ENCODE results near the gene PRSS50. TPM values are rescaled to one million over a fixed set of nuclear protein-coding genes. Genes with fewer than 3 reads are reported as not detected.
"Not testable (repeated sequence)": the region's sequence is repeated elsewhere in the genome, so short reads cannot be mapped to it uniquely, and the experiment has no call there.

PRSS50 gene
- total RNA-seq, 1 donor from 2014 or later: not detected

- Mint-ChIP-seq H3K4me1 (ENCODE audit: low read depth) (no peaks in the 10 kb centered on the region), H3K9me3 (no peaks in the 10 kb centered on the region), H3K4me3 (ENCODE audit: low read depth) (no peak overlapping the region), H3K36me3 (ENCODE audit: low read depth) (no peaks in the 10 kb centered on the region), H3K27me3 (ENCODE audit: low read depth) (no peaks in the 10 kb centered on the region), H3K27ac (no peak overlapping the region)
- intact Hi-C loops (cut with micrococcal nuclease): no loop called here
- no peak for DNase-seq (ENCODE audit: low spot score)
These were observed 6.9 kb downstream of the PRSS50 start for GRCh38 chr3:46710671-46711295.

GRCh38 chr3:46710229-46710628, 7.4 kb downstream of the PRSS50 start:
- Mint-ChIP-seq H3K4me3 (ENCODE audit: low read depth) (no peak overlapping the region), H3K36me3 (ENCODE audit: low read depth) (no peaks in the 10 kb centered on the region), H3K27ac (no peak overlapping the region), H3K4me1 (ENCODE audit: low read depth) (no peaks in the 10 kb centered on the region), H3K27me3 (ENCODE audit: low read depth) (no peaks in the 10 kb centered on the region), H3K9me3 (no peaks in the 10 kb centered on the region)
- no peak for DNase-seq (ENCODE audit: low spot score)
- intact Hi-C loops (cut with micrococcal nuclease): no loop called here

- no peak overlapping the region for H3K4me3 Mint-ChIP-seq (ENCODE audit: low read depth)
- no peaks in the 10 kb centered on the region for H3K9me3 Mint-ChIP-seq
- no peak for DNase-seq (ENCODE audit: low spot score)
- H3K27ac Mint-ChIP-seq: no peak overlapping the region
- no peaks in the 10 kb centered on the region for H3K4me1 Mint-ChIP-seq (ENCODE audit: low read depth)
- intact Hi-C loops (cut with micrococcal nuclease): loop anchor here (5.0 kb wide), 1 partner anchor 613 kb away; no protein-coding TSS in a partner anchor
- no peaks in the 10 kb centered on the region for H3K36me3 Mint-ChIP-seq (ENCODE audit: low read depth)
- no peaks in the 10 kb centered on the region for H3K27me3 Mint-ChIP-seq (ENCODE audit: low read depth)
These were observed 7.9 kb downstream of the PRSS50 start for GRCh38 chr3:46709721-46710120.

GRCh38 chr3:46709157-46709654, 8.5 kb downstream of the PRSS50 start:
- Mint-ChIP-seq H3K27ac (no peak overlapping the region), H3K9me3 (no peaks in the 10 kb centered on the region)

GRCh38 chr3:46708401-46709156, 9.1 kb downstream of the PRSS50 start:
- Mint-ChIP-seq H3K9me3 (no peaks in the 10 kb centered on the region), H3K27me3 (ENCODE audit: low read depth) (no peaks in the 10 kb centered on the region), H3K4me1 (ENCODE audit: low read depth) (no peaks in the 10 kb centered on the region), H3K4me3 (ENCODE audit: low read depth) (no peak overlapping the region), H3K27ac (no peak overlapping the region), H3K36me3 (ENCODE audit: low read depth) (no peaks in the 10 kb centered on the region)
- intact Hi-C loops (cut with micrococcal nuclease): loop anchor here (5.0 kb wide), 1 partner anchor 614 kb away; no protein-coding TSS in a partner anchor
- DNase-seq (ENCODE audit: low spot score): no peak

More at GRCh38 chr3:46709157-46709654, 8.5 kb downstream of the PRSS50 start:
- H3K4me3 Mint-ChIP-seq (ENCODE audit: low read depth): no peak overlapping the region
- H3K36me3 Mint-ChIP-seq (ENCODE audit: low read depth): no peaks in the 10 kb centered on the region
- no peak for DNase-seq (ENCODE audit: low spot score)
- no peaks in the 10 kb centered on the region for H3K4me1 Mint-ChIP-seq (ENCODE audit: low read depth)
- intact Hi-C loops (cut with micrococcal nuclease): loop anchor here (5.0 kb wide), 1 partner anchor 613 kb away; no protein-coding TSS in a partner anchor
- H3K27me3 Mint-ChIP-seq (ENCODE audit: low read depth): no peaks in the 10 kb centered on the region

- H3K4me1 Mint-ChIP-seq (ENCODE audit: low read depth): no peaks in the 10 kb centered on the region
- H3K27ac Mint-ChIP-seq: no peak overlapping the region
- no peak for DNase-seq (ENCODE audit: low spot score)
- H3K9me3 Mint-ChIP-seq: no peaks in the 10 kb centered on the region
- intact Hi-C loops (cut with micrococcal nuclease): loop anchor here (5.0 kb wide), 1 partner anchor 615 kb away; no protein-coding TSS in a partner anchor
- no peak overlapping the region for H3K4me3 Mint-ChIP-seq (ENCODE audit: low read depth)
- no peaks in the 10 kb centered on the region for H3K27me3 Mint-ChIP-seq (ENCODE audit: low read depth)
- H3K36me3 Mint-ChIP-seq (ENCODE audit: low read depth): no peaks in the 10 kb centered on the region
These were observed 10.1 kb downstream of the PRSS50 start for GRCh38 chr3:46707601-46708011.

- Mint-ChIP-seq H3K27ac (no peak overlapping the region), H3K9me3 (no peaks in the 10 kb centered on the region), H3K27me3 (ENCODE audit: low read depth) (peaks cover 6% of the 10 kb centered on the region), H3K4me3 (ENCODE audit: low read depth) (no peak overlapping the region), H3K36me3 (ENCODE audit: low read depth) (no peaks in the 10 kb centered on the region), H3K4me1 (ENCODE audit: low read depth) (no peaks in the 10 kb centered on the region)
- DNase-seq (ENCODE audit: low spot score): no peak
- intact Hi-C loops (cut with micrococcal nuclease): loop anchor here (5.0 kb wide), 1 partner anchor 615 kb away; no protein-coding TSS in a partner anchor
These were observed 10.7 kb downstream of the PRSS50 start for GRCh38 chr3:46706771-46707582.

- no peak overlapping the region for H3K4me3 Mint-ChIP-seq (ENCODE audit: low read depth)
- no peak overlapping the region for H3K27ac Mint-ChIP-seq
- no peaks in the 10 kb centered on the region for H3K9me3 Mint-ChIP-seq
- H3K4me1 Mint-ChIP-seq (ENCODE audit: low read depth): peaks cover 1% of the 10 kb centered on the region
- H3K36me3 Mint-ChIP-seq (ENCODE audit: low read depth): no peaks in the 10 kb centered on the region
- H3K27me3 Mint-ChIP-seq (ENCODE audit: low read depth): peaks cover 11% of the 10 kb centered on the region
- intact Hi-C loops (cut with micrococcal nuclease): loop anchor here (1.0 to 5.0 kb wide), 3 partner anchors 189 to 616 kb away; no protein-coding TSS in a partner anchor
- DNase-seq (ENCODE audit: low spot score): no peak
These were observed 11.7 kb downstream of the PRSS50 start for GRCh38 chr3:46705751-46706552.

GRCh38 chr3:46705022-46705530, 12.6 kb downstream of the PRSS50 start:
- Mint-ChIP-seq H3K4me1 (ENCODE audit: low read depth) (peaks cover 1% of the 10 kb centered on the region), H3K27ac (no peak overlapping the region)

GRCh38 chr3:46704346-46704745, 13.3 kb downstream of the PRSS50 start:
- H3K36me3 Mint-ChIP-seq (ENCODE audit: low read depth); H3K4me3 Mint-ChIP-seq (ENCODE audit: low read depth); H3K27ac Mint-ChIP-seq; DNase-seq (ENCODE audit: low spot score); H3K4me1 Mint-ChIP-seq (ENCODE audit: low read depth); intact Hi-C loops (cut with micrococcal nuclease); H3K9me3 Mint-ChIP-seq: not testable (repeated sequence)
- H3K27me3 Mint-ChIP-seq (ENCODE audit: low read depth): peaks cover 23% of the 10 kb centered on the region

More at GRCh38 chr3:46705022-46705530, 12.6 kb downstream of the PRSS50 start:
- H3K36me3 Mint-ChIP-seq (ENCODE audit: low read depth): no peaks in the 10 kb centered on the region
- intact Hi-C loops (cut with micrococcal nuclease): loop anchor here (1.0 to 5.0 kb wide), 3 partner anchors 190 to 617 kb away; no protein-coding TSS in a partner anchor
- H3K4me3 Mint-ChIP-seq (ENCODE audit: low read depth): no peak overlapping the region
- H3K9me3 Mint-ChIP-seq: no peaks in the 10 kb centered on the region
- DNase-seq (ENCODE audit: low spot score): peak; percentile 56
- H3K27me3 Mint-ChIP-seq (ENCODE audit: low read depth): peaks cover 19% of the 10 kb centered on the region

GRCh38 chr3:46703013-46703520, 14.6 kb downstream of the PRSS50 start:
- Mint-ChIP-seq H3K27me3 (ENCODE audit: low read depth) (peaks cover 25% of the 10 kb centered on the region), H3K27ac (no peak overlapping the region), H3K4me1 (ENCODE audit: low read depth) (peaks cover 1% of the 10 kb centered on the region), H3K36me3 (ENCODE audit: low read depth) (no peaks in the 10 kb centered on the region), H3K4me3 (ENCODE audit: low read depth) (no peak overlapping the region), H3K9me3 (no peaks in the 10 kb centered on the region)
- intact Hi-C loops (cut with micrococcal nuclease): no loop called here
- no peak for DNase-seq (ENCODE audit: low spot score)
